GM10266 (cell line): Measurements from ENCODE around the gene NPPA.

Source experiments
- DNase-seq: peaks from one replicate; pipeline ENCODE4 v3.0.0; 2012; ENCODE audit errors: extremely low spot score
- CTCF ChIP-seq: IDR thresholded peaks from 2 replicates; pipeline ENCODE4 v1.5.1; 2012; ENCODE audit warnings: mild to moderate bottlenecking, low read depth; ENCODE audit not compliant: control insufficient read depth, insufficient read depth; ENCODE audit errors: missing control alignments

NPPA gene

DNA sequence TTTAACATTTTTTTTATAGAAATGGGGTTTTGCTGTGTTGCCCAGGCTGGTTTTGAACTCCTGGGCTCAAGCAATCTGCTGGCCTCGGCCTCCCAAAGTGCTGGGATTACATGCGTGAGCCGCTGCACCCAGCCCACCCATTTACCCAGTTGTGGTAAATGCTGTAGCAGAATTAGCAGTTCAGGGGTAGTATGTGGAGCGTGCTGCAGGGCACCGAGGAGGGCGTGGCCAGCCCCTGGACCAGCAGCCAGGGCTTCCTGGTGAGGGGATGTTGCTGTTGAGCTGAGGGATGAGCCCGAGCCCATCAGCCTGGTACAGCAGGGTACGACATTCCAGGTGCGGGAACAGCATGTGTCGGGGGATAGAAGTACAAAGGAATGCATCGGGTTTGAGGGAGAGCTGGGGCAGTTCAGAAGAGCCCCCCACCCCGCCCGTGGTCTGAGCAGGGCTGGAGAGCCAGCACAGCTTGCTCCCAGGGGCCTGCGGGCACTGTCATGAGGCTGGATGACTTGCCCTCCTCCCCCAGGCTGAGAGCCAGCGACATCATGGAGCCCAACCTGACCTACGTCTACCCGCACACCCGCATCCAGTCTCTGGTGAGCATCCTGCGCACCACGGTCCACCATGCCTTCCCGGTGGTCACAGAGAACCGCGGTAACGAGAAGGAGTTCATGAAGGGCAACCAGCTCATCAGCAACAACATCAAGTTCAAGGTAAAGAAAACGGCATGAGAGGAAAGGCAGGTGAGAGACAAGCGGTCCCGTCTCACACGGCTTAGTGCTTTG is 11.9 kb downstream of the NPPA start:
- DNase-seq: no peak
- no peak for TF ChIP-seq CTCF

DNA sequence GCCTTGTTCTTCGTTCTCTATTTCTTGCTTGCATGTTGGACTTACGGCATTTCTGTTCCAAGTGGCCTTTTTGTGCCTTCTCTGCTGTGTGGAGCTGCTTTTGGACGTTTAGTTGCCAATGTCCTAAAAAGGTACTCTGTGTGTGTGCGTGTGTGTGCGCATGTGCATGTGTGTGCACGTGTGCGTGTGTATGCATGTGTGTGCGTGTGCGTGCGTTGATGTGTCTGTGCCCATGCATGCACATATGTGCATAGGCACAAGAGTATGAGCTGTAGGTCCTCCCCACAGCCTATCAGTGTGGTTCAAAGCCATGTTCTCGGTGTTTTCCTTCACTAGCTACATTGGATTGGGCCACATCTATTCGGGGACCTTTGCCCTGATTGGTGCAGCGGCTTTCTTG is 13.7 kb downstream of the NPPA start:
- no peak for TF ChIP-seq CTCF
- DNase-seq: no peak

DNA sequence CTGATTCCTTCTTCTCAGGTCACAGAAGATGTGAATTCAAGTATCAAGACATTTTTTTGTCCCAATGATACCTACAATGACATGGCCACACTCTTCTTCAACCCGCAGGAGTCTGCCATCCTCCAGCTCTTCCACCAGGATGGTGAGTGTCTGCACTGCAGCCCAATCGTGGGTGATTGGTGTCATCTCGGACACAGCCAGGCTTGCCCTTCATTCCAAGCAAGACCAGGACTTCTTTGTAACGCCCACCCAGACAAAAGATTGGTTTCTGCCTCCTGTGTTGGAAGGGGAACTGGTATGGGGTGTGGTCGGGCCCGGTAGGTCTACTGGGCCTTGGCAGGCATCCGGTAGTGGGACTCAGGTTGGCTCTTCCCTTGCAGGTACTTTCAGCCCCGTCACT is 14.1 kb downstream of the NPPA start:
- DNase-seq: no peak
- no peak for TF ChIP-seq CTCF

GRCh38 chr1:11831945-11832725 is 15.4 kb downstream of the NPPA start:
- DNase-seq: no peak
- no peak for TF ChIP-seq CTCF

DNA sequence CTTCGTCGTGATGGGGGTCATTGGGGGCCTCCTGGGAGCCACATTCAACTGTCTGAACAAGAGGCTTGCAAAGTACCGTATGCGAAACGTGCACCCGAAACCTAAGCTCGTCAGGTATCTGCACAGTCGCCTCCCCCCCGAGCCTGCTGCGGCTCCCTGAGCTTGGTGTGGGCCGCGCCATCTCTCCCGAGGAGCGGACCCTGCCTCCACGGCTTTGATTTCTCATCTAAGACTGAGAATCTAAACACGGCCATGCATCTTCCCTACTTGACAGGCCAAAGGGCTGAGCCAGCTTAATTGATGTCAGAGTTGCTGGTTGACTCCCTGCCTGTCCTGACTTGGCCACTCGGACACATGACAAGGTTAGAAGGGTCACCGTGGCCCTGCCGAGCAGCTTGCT is 19.1 kb downstream of the NPPA start:
- DNase-seq: no peak
- no peak for TF ChIP-seq CTCF

DNA sequence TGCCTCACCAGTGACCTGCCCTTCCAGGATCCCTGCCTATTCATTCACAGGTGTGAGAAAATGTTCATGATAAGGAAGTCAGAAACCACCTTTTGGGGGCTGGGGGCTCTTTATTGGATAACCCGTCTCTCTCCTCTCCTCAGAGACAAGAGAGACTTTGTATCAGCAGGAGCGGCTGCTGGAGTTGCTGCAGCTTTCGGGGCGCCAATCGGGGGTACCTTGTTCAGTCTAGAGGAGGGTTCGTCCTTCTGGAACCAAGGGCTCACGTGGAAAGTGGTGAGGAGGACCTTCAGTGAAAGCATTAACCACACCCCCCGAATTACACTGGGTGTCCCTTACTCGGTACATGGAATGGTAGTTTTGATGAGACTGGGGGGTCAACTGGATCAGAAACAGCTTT is 20.6 kb downstream of the NPPA start:
- no peak for TF ChIP-seq CTCF
- no peak for DNase-seq

- no peak for TF ChIP-seq CTCF
- DNase-seq: no peak
Measured at GRCh38 chr1:11825131-11825530, 22.5 kb downstream of the NPPA start.
